Esophagus squamous epithelium (tissue), 4 donors: Measurements from ENCODE around the gene CD109.

Experiments used
- POLR2A ChIP-seq, 4 donors: fragments of 450-650 bp; IDR thresholded peaks; one replicate each; pipeline ENCODE4 v1.6.1; 2017; ENCODE audit warnings: antibody characterized with exemption in 4 of 4, mild to moderate bottlenecking in 4 of 4, moderate library complexity in 3 of 4
- TF ChIP-seq, protein P1 (sequence below), 6 experiments: fragments of 450-650 bp in 4 of 6; fragments of 200-600 bp in 2 of 6; sonication (generic) in 2 of 6; IDR thresholded peaks; one replicate each; pipeline ENCODE4 v1.5.1; 2016 to 2019; ENCODE audit warnings: antibody characterized with exemption in 6 of 6, mild to moderate bottlenecking in 4 of 6, moderate library complexity in 4 of 6

DNA sequence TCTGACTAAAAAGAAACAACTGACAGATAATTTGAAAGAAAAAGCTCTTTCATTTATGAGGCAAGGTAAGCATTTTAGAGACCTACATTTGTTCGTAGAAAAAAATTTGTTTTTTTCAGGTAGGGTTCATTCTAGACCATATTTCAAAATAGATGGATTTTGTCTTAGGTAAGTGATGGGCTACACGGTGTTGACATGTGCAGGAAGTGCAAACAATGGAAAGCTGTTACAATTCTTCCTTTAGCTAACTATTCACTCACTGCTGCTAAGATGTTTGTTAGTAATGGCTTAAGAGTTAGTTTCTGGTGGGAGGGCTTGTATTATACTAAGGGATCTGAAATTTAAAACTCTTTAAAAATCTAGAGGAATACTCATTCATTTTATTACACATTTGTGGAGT, 96.7 kb downstream of the CD109 start:
- TF ChIP-seq POLR2A (IDR thresholded peaks at IDR 0.05): no peak
- TF ChIP-seq, protein P1, sequence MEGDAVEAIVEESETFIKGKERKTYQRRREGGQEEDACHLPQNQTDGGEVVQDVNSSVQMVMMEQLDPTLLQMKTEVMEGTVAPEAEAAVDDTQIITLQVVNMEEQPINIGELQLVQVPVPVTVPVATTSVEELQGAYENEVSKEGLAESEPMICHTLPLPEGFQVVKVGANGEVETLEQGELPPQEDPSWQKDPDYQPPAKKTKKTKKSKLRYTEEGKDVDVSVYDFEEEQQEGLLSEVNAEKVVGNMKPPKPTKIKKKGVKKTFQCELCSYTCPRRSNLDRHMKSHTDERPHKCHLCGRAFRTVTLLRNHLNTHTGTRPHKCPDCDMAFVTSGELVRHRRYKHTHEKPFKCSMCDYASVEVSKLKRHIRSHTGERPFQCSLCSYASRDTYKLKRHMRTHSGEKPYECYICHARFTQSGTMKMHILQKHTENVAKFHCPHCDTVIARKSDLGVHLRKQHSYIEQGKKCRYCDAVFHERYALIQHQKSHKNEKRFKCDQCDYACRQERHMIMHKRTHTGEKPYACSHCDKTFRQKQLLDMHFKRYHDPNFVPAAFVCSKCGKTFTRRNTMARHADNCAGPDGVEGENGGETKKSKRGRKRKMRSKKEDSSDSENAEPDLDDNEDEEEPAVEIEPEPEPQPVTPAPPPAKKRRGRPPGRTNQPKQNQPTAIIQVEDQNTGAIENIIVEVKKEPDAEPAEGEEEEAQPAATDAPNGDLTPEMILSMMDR (IDR thresholded peaks at IDR 0.05): no peak
